Measurements from ENCODE around the gene ING5.

DNA sequence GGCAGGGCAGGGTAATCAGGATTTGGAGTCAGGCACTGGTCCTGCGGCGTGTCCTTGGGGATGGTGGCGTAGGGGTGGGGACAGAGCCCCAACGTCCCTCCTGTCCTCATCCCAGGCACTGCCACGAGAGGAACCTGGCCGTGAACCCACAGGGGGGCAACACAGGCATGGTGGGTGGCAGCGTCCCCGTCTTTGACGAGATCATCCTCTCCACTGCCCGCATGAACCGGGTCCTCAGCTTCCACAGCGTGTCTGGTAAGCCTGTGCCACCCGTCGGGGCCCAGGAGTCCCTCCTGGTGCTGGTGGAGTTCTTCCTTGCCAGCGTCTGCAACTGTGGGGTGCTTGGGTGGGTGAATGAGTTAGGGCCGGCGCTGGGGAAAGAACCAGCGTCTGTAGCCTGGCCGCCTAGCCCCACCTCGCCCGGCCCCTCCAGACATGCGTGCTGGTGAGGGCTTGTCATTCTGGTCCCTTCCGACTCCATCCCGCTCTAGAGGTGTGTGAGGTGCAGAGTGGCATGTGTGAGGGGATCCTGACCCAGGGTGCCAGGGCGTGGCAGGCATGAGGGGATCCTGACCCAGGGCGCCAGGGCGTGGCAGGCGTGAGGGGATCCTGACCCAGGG, 40.6 kb downstream of the ING5 start:
- no peak for TF ChIP-seq EZH2phosphoT487 (conservative IDR thresholded peaks at IDR 0.05; ENCODE audit: low read length)
- TF ChIP-seq, protein P1, sequence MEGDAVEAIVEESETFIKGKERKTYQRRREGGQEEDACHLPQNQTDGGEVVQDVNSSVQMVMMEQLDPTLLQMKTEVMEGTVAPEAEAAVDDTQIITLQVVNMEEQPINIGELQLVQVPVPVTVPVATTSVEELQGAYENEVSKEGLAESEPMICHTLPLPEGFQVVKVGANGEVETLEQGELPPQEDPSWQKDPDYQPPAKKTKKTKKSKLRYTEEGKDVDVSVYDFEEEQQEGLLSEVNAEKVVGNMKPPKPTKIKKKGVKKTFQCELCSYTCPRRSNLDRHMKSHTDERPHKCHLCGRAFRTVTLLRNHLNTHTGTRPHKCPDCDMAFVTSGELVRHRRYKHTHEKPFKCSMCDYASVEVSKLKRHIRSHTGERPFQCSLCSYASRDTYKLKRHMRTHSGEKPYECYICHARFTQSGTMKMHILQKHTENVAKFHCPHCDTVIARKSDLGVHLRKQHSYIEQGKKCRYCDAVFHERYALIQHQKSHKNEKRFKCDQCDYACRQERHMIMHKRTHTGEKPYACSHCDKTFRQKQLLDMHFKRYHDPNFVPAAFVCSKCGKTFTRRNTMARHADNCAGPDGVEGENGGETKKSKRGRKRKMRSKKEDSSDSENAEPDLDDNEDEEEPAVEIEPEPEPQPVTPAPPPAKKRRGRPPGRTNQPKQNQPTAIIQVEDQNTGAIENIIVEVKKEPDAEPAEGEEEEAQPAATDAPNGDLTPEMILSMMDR (IDR thresholded peaks at IDR 0.05; ENCODE audit: insufficient read depth, low read length, poor library complexity, severe bottlenecking), result no peak
